HL-60 (cell line): ENCODE results near the gene NR4A2.

Experiments used
- CTCF ChIP-seq: IDR thresholded peaks from one replicate; pipeline ENCODE4 v1.5.1; 2011; ENCODE audit warnings: low read length, control low read depth, inconsistent platforms; ENCODE audit not compliant: insufficient read depth
- GABPA ChIP-seq: IDR thresholded peaks from 2 replicates; pipeline ENCODE4 v1.6.1; 2012; ENCODE audit warnings: low read depth
- REST ChIP-seq: IDR thresholded peaks from 2 replicates; pipeline ENCODE4 v1.6.1; 2012; ENCODE audit warnings: low read depth; ENCODE audit not compliant: insufficient replicate concordance

GRCh38 chr2:156347431-156347830 is 14.9 kb upstream of the NR4A2 start:
- TF ChIP-seq REST (no peak), CTCF (no peak), GABPA (no peak)
